Measurements from ENCODE around the gene METTL24. TPM values are rescaled to one million over a fixed set of nuclear protein-coding genes. Genes with fewer than 3 reads are reported as not detected.
"Not testable (repeated sequence)": the region's sequence is repeated elsewhere in the genome, so short reads cannot be mapped to it uniquely, and the experiment has no call there.

The METTL24 gene
- total and polyA plus RNA-seq, 3 donors from 2014 or later = 3.5 to 6.3 (median 6.0) TPM

DNA sequence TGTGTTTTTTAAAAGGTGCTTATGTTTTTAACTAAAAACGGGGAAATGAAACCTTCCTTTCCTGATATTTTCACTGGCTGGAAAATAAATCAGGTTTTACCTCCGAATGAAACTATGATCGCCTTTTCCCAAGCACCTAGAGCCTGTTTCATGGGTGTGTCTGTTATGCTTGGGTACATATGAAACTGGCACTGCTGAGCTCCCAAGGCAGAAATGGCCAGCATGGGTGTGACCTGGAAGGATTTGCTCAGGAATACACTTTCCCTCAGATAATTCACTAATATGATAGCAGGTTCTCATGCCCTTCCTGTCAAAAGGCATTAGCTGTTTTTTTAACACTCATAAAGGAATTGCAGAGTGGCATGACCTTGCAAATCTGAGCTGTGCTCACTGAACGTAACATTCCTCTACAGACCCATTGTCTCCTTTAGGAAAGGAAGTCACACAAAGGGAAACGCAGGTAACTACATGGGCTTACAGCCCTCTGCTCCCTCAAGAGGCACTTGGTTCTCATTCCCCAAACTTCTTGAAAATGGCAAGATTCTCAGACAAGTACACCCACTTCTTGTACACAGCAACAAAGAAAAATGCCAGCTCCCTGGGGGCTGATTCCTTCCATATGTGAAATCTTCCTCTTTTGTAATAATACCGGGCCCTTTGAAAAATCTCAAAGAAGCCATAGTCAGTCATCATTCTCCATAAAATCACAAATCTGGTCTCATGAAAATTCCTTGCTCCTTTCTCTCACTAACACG is 72.7 kb downstream of the METTL24 start:
- no peaks in the 10 kb centered on the region for H3K27me3 ChIP-seq
- H3K36me3 ChIP-seq (ENCODE audit: low read depth, missing control alignments) = no peaks in the 10 kb centered on the region
- H3K4me3 ChIP-seq = no peak overlapping the region
- 75 to 83% methylated on average over 7 of the region's 7 CpGs for WGBS, 2 donors
- TF ChIP-seq POLR2A (IDR thresholded peaks at IDR 0.05) = no peak
- TF ChIP-seq, protein P1, sequence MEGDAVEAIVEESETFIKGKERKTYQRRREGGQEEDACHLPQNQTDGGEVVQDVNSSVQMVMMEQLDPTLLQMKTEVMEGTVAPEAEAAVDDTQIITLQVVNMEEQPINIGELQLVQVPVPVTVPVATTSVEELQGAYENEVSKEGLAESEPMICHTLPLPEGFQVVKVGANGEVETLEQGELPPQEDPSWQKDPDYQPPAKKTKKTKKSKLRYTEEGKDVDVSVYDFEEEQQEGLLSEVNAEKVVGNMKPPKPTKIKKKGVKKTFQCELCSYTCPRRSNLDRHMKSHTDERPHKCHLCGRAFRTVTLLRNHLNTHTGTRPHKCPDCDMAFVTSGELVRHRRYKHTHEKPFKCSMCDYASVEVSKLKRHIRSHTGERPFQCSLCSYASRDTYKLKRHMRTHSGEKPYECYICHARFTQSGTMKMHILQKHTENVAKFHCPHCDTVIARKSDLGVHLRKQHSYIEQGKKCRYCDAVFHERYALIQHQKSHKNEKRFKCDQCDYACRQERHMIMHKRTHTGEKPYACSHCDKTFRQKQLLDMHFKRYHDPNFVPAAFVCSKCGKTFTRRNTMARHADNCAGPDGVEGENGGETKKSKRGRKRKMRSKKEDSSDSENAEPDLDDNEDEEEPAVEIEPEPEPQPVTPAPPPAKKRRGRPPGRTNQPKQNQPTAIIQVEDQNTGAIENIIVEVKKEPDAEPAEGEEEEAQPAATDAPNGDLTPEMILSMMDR (IDR thresholded peaks at IDR 0.05) = no peak
- H3K27ac ChIP-seq = no peak overlapping the region
- no peaks in the 10 kb centered on the region for H3K9me3 ChIP-seq
- no peak for DNase-seq
- H3K4me1 ChIP-seq = peaks cover 5% of the 10 kb centered on the region
- intact Hi-C loops (cut with DNase I; ENCODE audit: low total_unique reads) = no loop called here

DNA sequence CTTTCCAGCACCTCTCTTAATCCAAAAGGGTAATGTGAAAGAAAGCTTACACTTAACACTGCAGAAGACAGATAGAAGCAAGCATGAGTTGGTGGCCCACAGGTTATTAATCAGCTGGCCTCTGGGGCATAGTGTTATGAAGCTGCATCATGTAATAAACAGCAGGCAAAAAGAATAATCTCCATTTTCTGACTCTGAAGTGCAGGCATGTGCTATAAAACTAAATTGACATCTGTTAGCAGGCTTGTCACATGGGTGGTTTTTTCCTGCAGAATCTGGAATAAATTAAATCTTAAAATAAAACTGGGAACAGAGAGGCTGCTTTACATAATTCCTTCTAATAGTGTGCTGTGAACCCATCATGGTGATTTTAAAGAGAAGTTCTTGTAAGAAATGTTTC is 73.3 kb downstream of the METTL24 start:
- H3K27me3 ChIP-seq = no peaks in the 10 kb centered on the region
- intact Hi-C loops (cut with DNase I; ENCODE audit: low total_unique reads) = no loop called here
- no peaks in the 10 kb centered on the region for H3K9me3 ChIP-seq
- H3K4me3 ChIP-seq = no peak overlapping the region
- H3K27ac ChIP-seq = no peak overlapping the region
- no peak for DNase-seq
- no peak for TF ChIP-seq POLR2A (IDR thresholded peaks at IDR 0.05)
- TF ChIP-seq, protein P1 (IDR thresholded peaks at IDR 0.05) = no peak
- no peaks in the 10 kb centered on the region for H3K36me3 ChIP-seq (ENCODE audit: low read depth, missing control alignments)
- peaks cover 5% of the 10 kb centered on the region for H3K4me1 ChIP-seq

DNA sequence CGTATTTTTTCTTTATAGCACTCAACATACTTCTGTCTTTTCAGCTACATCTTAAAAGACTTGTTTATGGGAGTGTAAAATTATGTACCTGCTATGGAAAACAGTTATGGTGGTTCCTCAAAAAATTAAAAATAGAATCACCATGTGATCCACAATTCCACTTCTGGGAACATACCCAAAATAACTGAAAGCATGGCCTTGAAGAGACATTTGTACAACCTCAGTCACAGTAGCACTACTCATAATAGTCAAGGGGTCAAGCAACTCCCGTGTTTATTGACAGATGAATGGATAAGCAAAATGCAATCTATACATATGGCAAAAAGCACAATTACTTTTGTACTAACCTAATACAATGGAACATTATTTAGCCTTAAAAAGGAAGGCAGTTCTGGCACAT is 74.5 kb downstream of the METTL24 start:
- no peak for TF ChIP-seq POLR2A (IDR thresholded peaks at IDR 0.05)
- TF ChIP-seq, protein P1 (IDR thresholded peaks at IDR 0.05) = no peak
- 52 to 64% methylated on average over 2 of the region's 2 CpGs for WGBS, 2 donors
- no peak for DNase-seq
- no peaks in the 10 kb centered on the region for H3K27me3 ChIP-seq
- H3K4me1 ChIP-seq = peaks cover 5% of the 10 kb centered on the region
- H3K9me3 ChIP-seq = no peaks in the 10 kb centered on the region
- intact Hi-C loops (cut with DNase I; ENCODE audit: low total_unique reads) = no loop called here
- no peaks in the 10 kb centered on the region for H3K36me3 ChIP-seq (ENCODE audit: low read depth, missing control alignments)
- no peak overlapping the region for H3K4me3 ChIP-seq
- no peak overlapping the region for H3K27ac ChIP-seq

DNA sequence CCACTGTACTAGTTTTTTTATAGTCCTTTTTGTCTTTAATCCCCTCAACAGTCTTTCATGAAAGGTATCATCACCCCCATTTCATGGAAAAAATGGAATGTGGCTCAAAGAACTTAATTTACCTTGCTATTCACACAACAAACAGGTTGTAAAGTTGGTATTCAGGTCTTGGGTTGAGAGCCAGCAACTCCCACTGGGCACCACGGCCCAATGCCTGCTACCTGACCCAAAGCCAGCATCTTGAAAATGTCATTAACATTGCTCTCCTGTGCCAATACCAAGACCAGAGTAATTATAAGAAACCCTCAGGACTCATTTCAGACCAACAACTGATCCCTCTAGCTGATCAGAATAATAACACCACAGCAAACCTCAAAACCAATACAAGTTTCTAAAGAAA is 75.7 kb downstream of the METTL24 start:
- DNase-seq = no peak
- intact Hi-C loops (cut with DNase I; ENCODE audit: low total_unique reads) = no loop called here
- Histone ChIP-seq H3K9me3 (no peaks in the 10 kb centered on the region), H3K4me3 (no peak overlapping the region), H3K27me3 (no peaks in the 10 kb centered on the region), H3K4me1 (peaks cover 5% of the 10 kb centered on the region), H3K27ac (no peak overlapping the region), H3K36me3 (ENCODE audit: low read depth, missing control alignments) (no peaks in the 10 kb centered on the region)
- no peak for TF ChIP-seq POLR2A (IDR thresholded peaks at IDR 0.05)
- TF ChIP-seq, protein P1 (IDR thresholded peaks at IDR 0.05) = no peak
- 89 to 100% methylated on average over 1 of the region's 1 CpG for WGBS, 2 donors

DNA sequence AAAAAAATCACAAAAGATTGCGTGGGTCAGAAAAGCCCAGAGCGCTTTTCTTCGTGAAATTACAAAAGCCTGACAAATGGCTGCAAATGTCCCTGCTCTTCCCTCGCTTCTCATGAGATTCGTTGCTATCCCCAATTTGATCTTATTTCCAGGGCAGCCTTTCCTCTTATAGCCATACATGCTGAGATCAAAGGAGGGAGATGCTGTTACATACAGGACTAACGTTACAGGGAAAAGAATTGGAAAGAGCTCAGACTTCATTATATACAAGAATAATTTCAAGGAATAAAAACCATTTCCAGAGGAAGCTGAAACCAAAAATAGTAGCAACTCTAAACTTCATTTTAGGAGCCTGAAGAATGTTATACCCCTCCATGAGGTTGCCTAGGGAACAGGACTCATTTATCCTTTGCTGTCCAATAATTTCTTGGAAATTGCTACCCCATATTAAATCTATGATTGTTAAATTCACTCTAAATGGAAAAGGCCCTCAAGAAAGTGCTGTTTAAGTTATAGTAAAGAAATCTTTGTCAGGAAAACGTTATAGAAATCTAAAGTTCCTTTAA is 81.0 kb downstream of the METTL24 start:
- intact Hi-C loops (cut with DNase I; ENCODE audit: low total_unique reads) = no loop called here
- no peaks in the 10 kb centered on the region for H3K36me3 ChIP-seq (ENCODE audit: low read depth, missing control alignments)
- DNase-seq = no peak
- no peak overlapping the region for H3K4me3 ChIP-seq
- no peak overlapping the region for H3K27ac ChIP-seq
- no peaks in the 10 kb centered on the region for H3K4me1 ChIP-seq
- TF ChIP-seq, protein P1 (IDR thresholded peaks at IDR 0.05) = no peak
- no peak for TF ChIP-seq POLR2A (IDR thresholded peaks at IDR 0.05)
- WGBS, 2 donors = 75 to 76% methylated on average over 7 of the region's 7 CpGs
- no peaks in the 10 kb centered on the region for H3K9me3 ChIP-seq
- H3K27me3 ChIP-seq = no peaks in the 10 kb centered on the region

DNA sequence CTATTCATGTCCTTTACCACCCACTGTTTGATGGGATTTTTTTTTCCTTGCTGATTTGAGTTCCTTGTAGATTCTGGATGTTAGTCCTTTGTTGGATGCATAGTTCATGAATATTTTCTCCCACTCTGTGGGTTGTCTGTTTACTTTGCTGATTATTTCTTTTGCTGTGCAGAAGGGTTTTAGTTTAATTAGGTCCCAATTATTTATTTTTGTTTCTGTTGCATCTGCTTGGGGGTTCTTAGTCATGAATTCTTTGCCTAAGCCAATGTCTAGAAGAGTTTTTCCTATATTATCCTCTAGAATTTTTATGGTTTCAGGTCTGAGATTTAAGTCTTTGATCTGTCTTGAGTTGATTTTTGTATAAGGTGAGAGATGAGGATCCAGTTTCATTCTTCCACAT is 85.4 kb downstream of the METTL24 start:
- H3K36me3 ChIP-seq (ENCODE audit: low read depth, missing control alignments); H3K27me3 ChIP-seq; DNase-seq; H3K4me1 ChIP-seq; H3K27ac ChIP-seq; intact Hi-C loops (cut with DNase I; ENCODE audit: low total_unique reads); H3K9me3 ChIP-seq; H3K4me3 ChIP-seq: not testable (repeated sequence)
